Fibroblast of pulmonary artery (primary cell): Measurements from ENCODE around the gene HTR3B.

Experiments
- DNase-seq: peaks from one replicate; pipeline ENCODE4 v3.0.0-alpha.2; 2010; ENCODE audit warnings: low read depth
- H3K4me3 ChIP-seq: replicated peaks from 2 replicates; pipeline ENCODE4 v1.5.1; 2011; ENCODE audit warnings: low read depth, mild to moderate bottlenecking, control low read depth, low read length, moderate library complexity
- TF ChIP-seq, protein P1 (sequence below): IDR thresholded peaks from 2 replicates; pipeline ENCODE4 v1.5.1; 2011; ENCODE audit warnings: mild to moderate bottlenecking, control low read depth, low read length, inconsistent platforms; ENCODE audit errors: missing control alignments

The HTR3B gene

DNA sequence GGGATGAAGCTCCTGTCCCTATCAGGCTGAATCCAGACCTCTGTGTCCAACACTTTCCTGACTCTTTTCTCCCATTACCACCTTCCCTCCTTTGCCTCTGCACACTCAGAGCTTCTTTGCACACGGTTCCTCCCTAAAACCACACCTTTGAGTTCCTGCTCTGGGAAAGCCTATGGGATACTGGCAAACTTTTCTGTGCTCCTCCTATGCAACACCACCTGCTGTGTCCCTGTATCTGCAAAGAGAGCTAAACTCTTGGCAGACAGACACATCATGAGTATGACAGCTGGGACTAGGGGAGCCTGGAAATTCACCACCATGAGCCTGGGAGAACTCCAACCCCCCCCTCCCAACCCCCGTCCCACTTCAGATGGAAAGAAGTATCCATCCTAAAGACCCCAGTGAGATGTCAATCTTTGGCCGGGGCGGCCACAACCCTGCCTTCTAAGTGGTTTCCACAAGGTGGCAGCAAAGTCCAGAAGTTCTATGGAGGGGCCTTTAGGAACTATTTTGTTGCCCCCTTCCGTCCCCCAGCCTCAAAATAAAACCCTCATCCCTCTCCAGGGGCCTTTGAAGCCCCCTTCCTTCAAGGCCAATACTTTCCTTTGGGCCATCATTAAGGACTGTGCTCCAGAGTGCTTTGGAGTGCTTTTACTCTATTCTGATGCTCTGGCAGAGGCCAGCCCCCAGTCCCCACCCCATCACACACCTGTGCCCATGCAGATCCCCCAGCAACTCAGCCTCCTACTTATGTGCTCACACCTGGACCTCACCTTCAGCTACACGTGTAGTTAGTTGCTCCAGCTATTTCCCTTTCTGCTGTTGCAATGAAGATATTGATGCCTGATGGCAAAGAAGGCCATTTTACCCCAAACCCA, 89.7 kb downstream of the HTR3B start:
- DNase-seq = peak; percentile 23
- H3K4me3 ChIP-seq = no peak overlapping the region
- TF ChIP-seq, protein P1, sequence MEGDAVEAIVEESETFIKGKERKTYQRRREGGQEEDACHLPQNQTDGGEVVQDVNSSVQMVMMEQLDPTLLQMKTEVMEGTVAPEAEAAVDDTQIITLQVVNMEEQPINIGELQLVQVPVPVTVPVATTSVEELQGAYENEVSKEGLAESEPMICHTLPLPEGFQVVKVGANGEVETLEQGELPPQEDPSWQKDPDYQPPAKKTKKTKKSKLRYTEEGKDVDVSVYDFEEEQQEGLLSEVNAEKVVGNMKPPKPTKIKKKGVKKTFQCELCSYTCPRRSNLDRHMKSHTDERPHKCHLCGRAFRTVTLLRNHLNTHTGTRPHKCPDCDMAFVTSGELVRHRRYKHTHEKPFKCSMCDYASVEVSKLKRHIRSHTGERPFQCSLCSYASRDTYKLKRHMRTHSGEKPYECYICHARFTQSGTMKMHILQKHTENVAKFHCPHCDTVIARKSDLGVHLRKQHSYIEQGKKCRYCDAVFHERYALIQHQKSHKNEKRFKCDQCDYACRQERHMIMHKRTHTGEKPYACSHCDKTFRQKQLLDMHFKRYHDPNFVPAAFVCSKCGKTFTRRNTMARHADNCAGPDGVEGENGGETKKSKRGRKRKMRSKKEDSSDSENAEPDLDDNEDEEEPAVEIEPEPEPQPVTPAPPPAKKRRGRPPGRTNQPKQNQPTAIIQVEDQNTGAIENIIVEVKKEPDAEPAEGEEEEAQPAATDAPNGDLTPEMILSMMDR = peak; percentile 74
